Central memory CD4-positive, alpha-beta T cell (primary cell): ENCODE data around the gene OR3A2.
"Not testable (repeated sequence)": the region's sequence is repeated elsewhere in the genome, so short reads cannot be mapped to it uniquely, and the experiment has no call there.

ENCODE experiments used
- DNase-seq: peaks from one replicate; pipeline ENCODE4 v3.0.0; 2022

OR3A2 gene

DNA sequence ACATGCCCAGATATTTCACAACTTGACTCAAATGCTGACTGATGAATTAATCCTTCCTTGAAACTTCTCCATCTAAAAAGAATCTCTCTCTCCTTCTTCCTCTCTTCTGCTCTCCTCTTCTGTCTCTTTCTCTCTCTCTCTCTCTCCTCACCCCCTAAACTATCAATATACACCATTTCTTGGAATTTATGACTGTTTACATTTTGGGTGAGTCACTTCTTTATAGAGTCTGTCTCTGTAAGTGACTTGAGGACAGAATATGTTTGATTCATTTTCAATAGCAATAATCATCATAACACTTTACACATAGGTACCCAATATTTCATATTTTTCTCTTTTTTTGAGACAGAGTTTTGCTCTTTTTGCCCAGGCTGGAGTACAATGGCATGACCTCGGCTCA lies 103.2 kb downstream of the OR3A2 start:
- DNase-seq: no peak

DNA sequence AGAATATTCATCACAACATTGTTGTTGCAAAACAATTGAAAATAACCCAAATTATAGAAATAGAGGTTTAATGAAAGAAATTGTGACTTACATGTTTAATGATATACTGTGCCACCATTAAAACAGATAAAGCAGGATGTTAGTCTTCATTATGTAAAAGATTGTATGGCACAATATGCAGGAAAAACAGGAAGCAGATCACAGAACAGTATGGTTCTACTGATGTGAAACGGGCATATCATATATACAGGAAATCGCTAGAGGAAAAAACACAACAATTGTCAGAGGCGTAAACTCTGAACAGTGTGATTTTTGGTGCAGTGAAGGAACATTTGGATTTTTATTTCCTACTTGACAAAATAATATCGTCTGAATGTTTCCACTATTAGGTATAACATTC lies 110.0 kb downstream of the OR3A2 start:
- no peak for DNase-seq

GRCh38 chr17:3271072-3271848 lies 114.8 kb downstream of the OR3A2 start:
- no peak for DNase-seq

DNA sequence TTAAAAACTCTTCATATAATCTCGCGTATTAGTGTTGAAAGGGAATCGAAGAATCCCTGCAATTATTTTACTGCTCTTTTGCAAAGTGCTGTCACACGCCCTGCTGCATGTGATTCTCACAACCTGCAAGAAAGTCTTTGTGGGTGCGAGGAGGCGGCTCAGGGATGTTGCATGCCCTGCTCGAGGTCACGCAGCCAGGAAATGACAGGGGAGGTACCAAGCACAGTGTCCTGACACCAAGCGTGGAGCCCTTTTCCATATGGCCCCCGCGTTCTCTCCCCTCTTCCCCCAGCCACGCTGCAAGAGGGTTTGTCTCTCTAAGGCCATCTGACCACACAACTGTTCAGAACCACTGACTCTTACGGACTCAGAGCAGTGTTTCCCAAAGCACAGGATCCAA lies 125.5 kb downstream of the OR3A2 start:
- no peak for DNase-seq

DNA sequence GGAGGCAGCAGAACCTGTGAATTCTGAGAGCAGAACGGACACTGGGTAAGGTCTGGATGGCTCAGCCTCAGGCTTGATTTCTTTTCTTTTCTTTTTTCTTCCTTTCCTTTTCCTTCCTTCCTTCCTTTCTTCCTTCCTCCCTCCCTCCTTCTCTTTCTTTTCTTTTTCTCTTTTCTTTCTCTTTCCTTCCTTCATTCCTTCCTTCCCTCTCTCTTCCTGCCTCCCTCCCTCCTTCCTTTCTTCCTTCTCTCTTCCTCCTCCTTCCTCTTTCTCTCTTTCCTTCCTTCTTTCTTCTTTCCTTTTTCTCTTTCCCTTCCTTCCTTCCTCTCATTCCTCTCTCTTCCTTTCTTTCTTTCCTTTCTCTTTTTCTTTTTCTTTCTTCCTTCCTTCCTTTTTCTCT lies 125.9 kb downstream of the OR3A2 start:
- DNase-seq: no peak

GRCh38 chr17:3256575-3256974 lies 129.5 kb downstream of the OR3A2 start:
- no peak for DNase-seq

DNA sequence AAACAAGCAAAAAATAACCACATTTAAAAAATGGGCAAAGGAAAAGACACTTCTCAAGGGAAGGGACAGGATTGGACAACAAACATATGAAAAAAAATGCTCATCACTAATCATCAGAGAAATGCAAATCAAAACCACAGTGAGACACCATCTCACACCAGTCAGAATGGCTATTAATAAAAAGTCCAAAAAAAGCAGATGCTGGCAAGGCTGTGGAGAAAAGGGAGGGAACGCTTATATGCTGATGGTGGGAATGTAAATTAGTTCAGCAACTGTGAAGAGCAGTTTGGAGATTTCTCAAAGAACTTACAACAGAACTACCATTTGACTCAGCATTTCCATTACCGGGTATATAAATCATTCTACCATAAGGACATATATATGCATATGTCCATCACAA lies 137.1 kb downstream of the OR3A2 start:
- not testable (repeated sequence) for DNase-seq

GRCh38 chr17:3244841-3245240 lies 141.3 kb downstream of the OR3A2 start:
- DNase-seq: not testable (repeated sequence)

GRCh38 chr17:3241044-3241443 lies 145.1 kb downstream of the OR3A2 start:
- not testable (repeated sequence) for DNase-seq

- DNase-seq: not testable (repeated sequence)
Measured at GRCh38 chr17:3238685-3239084, 147.4 kb downstream of the OR3A2 start.

DNA sequence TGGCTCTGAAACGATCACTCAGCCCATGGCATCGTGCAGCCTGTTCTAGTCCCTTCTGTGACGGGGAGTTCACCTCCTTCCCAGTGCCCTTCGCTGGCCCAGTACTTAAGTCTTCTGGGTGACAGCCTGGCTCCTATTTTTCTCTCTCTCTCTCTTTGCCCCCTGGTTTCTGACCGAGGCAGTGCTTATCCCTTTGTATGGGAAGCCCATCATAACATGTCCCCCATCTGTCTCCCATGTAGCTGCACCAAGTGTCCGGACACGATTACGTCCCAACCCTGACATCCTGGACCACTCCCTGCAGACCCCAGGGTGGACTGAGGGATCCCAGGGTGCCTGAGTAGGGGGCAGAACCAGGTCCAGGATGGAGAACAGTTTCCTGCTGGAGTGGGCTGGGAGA lies 153.8 kb downstream of the OR3A2 start:
- not testable (repeated sequence) for DNase-seq
